HG03520 (cell line): ENCODE measurements around the gene ZNF593OS.

Experiments
- ATAC-seq: cut with Tn5 transposase; IDR thresholded peaks from one replicate; pipeline ENCODE4 v1.9.1; 2021; ENCODE audit warnings: mild to moderate bottlenecking, moderate library complexity; ENCODE audit not compliant: unreplicated experiment

Gene ZNF593OS

GRCh38 chr1:26171084-26172072 lies at the start of gene ZNF593OS:
ZNF593OS (minus strand) TSS chr1:26171832; CDS start chr1:26171661, 171 bp downstream.
- ATAC-seq, result no peak

DNA sequence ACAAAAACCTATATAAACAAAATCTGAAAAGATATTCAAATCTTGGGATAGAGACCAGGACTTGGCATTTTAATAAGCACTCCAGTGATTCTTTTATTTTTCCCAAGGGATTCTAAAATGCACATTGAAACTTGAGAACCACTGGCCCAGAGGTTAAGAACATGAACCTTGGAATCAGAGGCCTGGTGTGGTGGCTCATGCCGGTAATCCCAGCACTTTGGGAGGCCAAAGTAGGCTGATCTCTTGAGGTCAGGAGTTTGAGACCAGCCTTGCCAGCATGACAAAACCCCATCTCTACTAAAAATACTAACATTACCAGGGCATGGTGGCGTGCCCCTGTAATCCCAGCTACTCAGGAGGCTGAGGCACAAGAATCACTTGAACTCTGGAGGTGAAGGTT lies 49.5 kb upstream of the ZNF593OS start:
- ATAC-seq, result no peak

DNA sequence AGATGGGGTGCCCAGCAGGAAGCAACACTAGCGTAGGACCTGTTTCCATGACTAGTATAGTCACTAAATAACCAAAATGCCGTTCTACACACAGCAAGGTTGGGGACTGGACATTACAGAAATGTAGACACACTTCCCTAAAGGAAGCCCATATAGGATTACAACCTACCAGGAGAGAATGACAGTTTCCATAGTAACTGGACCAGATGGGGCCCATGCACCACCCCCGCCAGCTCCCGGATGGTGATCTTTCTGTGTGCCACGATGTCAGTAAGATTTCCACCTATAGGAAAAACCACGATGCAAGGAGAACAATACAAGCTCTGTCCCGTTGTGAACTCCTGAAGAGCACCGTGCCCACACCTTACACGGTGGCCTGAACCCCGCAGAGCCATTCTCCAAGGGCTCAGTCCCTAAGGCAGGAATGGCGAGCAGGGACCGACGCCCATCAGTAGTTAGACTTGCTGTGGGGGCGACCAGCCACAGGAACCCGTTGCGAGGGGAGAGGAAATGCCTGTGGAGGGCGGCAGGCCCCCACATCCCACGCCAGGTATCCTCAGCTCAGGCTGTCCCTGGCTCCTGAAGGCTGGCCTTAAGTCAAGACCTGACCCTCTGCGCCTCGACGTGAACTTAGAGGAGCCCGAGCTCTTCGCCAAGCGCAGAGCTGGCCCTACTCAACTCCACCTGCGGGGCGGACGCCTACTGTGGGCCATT lies 48.7 kb upstream of the ZNF593OS start:
- ATAC-seq, result no peak

- no peak for ATAC-seq
These were observed 47.4 kb upstream of the ZNF593OS start for GRCh38 chr1:26218906-26219494.

DNA sequence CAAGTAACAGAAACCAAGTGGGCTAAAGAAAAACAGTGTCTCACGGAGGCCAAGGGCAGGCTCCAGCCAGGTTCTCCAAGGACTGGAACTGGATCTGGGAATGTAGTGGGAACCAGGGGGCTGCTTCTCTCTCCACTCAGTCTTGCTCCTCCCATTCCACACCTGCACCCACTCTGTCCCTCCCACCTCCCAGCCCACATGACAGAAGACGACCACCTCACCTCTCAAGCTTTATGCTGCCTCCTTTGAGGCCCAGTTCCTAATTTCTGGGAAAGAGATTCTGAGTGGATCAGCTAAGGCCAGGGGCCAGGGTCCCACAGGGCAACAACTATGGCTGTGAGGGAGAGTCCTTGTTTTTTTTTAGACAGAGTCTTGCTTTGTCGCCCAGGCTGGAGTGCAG lies 43.6 kb upstream of the ZNF593OS start:
- no peak for ATAC-seq

DNA sequence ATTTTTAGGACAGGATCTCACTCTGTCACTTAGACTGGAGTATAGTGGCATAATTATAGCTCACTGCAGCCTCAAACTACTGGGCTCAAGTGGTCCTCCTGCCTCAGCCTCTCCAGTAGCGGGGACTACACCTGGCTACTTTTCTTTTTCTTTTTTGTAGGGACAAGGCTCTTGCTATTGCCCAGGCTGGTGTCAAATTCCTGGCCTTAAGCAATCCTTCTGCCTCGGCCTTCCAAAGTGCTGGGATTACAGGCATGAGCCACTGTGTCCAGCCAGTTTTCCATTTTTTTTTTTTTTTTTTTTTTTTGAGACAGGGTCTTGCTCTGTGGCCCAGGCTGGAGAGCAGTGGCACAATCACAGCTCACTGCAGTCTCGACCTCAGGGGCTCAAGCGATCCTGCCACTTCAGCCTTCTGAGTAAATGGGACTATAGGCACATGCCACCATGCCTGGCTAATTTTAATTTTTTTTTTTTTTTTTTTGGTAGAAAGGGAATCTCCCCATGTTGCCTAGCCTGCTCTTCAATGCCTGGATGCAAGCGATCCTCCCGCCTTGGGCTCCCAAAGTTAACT lies 41.8 kb upstream of the ZNF593OS start:
- ATAC-seq, result no peak

- ATAC-seq, result no peak
These were observed 41.1 kb upstream of the ZNF593OS start for GRCh38 chr1:26212726-26213125.

- ATAC-seq, result no peak
These were observed 38.7 kb upstream of the ZNF593OS start for GRCh38 chr1:26210147-26210870.

DNA sequence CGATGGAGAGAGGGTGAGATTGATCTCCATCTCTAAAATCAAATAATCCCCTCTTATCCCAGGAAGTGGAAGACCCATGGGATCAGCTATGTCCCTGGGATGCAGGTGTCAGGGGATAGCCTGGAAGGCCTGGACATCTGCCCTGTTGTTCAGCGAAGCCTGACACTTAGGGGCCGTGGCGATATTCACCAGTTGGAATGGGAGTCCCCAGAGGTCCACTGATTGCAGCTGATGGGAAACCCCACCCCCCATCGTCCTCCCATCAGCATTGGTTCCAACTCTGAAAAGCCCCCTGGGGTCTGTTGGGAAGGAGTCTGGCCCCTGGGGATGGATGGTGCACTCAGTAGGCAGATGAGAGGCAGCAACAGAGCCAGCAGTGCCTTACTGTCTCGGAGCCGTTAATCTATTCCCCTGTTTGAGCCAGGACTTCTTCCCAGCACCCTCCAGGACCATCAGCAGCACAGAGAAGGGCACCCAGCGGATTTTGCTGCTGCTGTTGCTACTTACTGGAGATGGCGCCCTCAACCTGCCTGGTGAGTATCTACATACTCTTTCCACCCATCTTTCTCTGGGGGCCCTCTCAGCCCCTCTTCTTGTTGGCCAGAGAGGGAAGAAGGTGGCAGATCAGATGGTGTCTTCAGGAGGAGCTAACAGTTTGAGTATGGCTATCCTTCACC lies 32.1 kb upstream of the ZNF593OS start:
- no peak for ATAC-seq

DNA sequence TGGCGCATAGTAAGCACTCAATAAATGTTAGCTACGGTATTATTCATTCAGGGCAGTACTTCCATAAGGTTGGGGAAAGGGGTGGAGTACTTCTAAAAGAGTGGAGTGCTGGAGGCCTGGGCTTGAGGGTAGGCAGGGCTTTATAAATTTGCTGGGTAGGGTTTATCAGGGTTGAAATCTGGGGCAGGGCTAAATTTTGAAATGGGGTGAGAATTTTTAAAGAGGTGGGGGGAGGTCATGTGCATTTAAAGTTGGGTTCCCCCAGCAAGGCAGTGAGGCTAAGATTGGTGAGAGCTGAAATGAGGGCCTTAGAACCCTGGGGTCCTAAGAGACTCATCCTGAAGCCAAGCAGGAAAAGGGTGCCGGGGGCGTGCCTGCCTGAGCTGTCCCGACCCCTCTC lies 28.8 kb upstream of the ZNF593OS start:
- ATAC-seq, result no peak

DNA sequence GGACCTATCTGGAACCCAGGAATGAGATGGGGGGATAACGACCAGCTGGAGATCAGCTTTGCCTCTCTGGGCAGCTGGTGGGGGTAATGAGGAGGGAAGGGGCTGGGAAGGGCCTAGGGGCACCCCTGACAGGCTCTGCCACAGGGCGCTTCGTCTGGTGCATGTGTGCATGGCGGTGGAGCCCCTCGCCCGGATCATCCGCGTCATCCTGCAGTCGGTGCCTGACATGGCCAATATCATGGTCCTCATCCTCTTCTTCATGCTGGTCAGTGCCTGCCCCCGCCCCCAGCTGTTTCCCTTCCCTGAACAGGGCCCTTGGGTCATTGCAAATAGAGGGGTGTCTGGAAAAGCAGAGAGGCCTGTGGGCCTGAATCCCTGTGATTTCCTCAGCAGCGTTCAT lies 26.2 kb upstream of the ZNF593OS start:
- no peak for ATAC-seq

GRCh38 chr1:26197301-26197700 lies 25.7 kb upstream of the ZNF593OS start:
- ATAC-seq, result no peak

- ATAC-seq, result no peak
These were observed 24.2 kb upstream of the ZNF593OS start for GRCh38 chr1:26195805-26196204.

DNA sequence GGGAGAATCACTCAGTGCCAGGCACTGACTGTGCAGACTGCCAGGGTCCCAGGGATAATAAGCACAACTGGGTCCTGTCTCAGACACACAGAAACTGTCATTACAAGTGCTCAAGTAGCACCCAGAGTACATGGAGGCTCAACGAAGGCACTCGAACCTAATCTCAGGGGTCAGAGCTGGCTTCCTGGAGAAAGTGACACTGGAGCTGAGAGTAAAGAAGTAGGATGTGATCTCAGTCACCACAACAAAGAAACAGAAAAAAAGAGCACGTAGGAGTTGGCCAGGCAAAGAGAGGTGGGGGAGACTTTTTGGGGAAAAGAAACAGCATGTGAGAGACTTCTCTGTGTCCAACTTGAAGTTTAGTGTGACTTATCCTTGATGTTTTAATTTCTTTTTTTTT lies 20.1 kb upstream of the ZNF593OS start:
- ATAC-seq, result no peak

DNA sequence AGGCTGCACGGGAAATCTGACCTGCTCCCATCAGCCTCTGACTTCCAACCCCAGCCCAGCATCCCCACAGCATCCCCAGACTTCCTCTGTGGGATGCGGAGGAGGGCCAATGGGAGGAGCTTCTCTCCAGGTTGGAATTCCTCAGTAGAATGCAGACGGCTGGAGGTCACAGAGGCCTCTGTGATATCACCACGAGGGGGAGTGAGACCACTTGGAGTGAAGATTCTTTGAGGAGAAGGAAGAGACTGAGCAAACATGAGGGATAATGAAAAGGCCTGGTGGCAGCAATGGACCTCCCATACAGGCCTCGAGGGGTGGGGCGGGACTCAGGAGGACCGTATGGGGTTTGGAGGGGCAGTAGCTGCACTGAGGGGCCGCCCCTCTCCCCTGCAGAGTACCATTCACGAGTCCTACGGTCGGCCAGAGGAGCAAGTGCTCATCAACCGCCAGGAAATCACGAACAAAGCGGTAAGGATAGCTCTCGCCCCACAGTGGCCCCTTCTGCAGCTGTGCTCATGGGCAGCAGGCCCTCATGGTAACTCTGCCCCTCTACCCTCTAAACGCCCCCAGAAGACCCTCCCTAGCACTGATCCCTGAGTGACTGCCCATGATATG lies 18.8 kb upstream of the ZNF593OS start, which contains the start of gene CATSPER4:
CATSPER4 (plus strand) TSS at position 230 of the 615 bp plus-strand sequence; CDS start at position 256, 26 bp downstream.
- no peak for ATAC-seq

DNA sequence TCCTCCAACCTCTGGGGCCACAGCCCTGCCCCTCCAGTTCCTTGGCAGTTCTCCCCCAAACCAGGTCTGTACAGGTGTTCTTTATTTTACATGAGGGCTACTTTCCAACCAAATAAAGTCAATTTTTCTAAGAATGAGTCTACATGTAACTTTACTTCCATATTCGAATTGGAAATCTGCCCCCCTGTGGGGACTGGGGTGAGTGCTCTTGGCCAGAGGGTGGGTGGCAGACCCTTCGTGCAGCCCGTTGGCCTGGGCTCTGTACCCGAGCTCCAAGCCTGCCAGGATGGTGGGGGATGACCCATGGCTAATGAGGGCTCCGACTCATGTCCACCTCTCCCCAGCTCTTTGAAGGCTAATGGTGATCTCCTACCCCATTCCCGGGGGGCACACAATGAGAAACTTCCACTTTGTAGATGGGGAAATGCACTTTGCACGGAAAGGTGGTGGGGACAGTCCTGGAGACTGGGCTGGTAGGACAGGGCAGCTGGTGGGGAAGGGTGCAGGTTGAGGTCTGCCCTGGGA lies 18.2 kb upstream of the ZNF593OS start:
- ATAC-seq, result no peak

- ATAC-seq, result no peak
These were observed 17.7 kb upstream of the ZNF593OS start for GRCh38 chr1:26189331-26189730.

DNA sequence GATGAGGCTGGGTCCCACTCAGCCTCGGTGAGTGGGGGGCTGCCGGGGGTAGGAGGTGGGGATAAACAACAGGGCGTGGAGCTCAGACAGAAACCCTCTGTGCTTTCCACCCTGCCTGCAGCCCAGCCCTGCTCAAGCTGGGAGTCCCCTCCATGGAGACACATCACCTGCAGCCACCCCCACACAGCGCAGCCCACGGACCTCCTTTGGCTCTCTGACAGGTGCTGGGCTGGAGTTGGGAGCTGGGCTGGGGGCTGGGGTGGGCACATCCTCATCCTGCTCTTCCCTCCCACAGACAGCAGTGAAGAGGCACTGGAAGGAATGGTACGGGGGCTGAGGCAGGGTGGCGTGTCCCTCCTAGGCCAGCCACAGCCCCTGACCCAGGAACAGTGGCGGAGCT lies 16.8 kb upstream of the ZNF593OS start:
- no peak for ATAC-seq

DNA sequence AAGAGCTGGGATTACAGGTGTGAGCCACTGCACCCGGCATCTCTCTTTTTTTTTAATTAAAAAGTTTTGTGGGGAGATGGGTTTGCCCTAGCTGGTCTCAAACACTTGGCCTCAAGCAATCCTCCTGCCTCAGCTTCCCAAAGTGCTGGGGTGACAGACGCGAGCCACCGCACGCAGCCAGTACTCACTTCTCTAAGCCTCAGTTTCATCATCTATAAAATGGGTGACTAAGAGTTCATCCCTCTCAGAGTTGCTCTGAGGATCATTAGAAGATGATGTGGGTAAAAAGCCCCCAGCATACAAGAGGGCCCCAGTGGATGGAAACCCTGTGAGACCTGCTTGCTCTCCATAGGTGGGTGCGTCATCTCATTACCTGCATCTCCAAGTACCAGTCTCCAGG lies 16.2 kb upstream of the ZNF593OS start:
- no peak for ATAC-seq
